H1 (cell line): ENCODE results near the gene JMJD8. TPM values are rescaled to one million over a fixed set of nuclear protein-coding genes. Genes with fewer than 3 reads are reported as not detected.

Source experiments
- CTCF ChIA-PET: fragments of 300-600 bp; sonication (Branson Sonifier 250); formaldehyde crosslinking; loops from one replicate; lab custom pipeline; 2021; ENCODE audit not compliant: partially characterized antibody; lab: Charles Lee
- POLR2A ChIA-PET: fragments of 300-600 bp; sonication (Branson Sonifier 250); formaldehyde crosslinking; loops from one replicate; lab custom pipeline; 2021; ENCODE audit warnings: inconsistent platforms; ENCODE audit not compliant: partially characterized antibody; lab: Charles Lee
- DNase-seq, 2 experiments: peaks; one replicate each; pipeline versions ENCODE4 v3.0.0 to v3.0.0-alpha.2; 2010 to 2022; ENCODE audit warnings: low spot score in 2 of 2, low read depth in 1 of 2, mixed read lengths in 1 of 2
- FAIRE-seq: peaks from 2 replicates; lab custom pipeline; 2011; peaks lifted over from hg19 to GRCh38; lab: Jason Lieb, UNC
- H2AFZ ChIP-seq: 2 replicates; pipeline ENCODE4 v1.8.1; 2012; ENCODE audit warnings: low read length, inconsistent platforms
- H2AK5ac ChIP-seq: 2 replicates; pipeline ENCODE4 v1.6.1; 2013; ENCODE audit warnings: low read depth, low read length
- H2BK120ac ChIP-seq: replicated peaks from 2 replicates; pipeline ENCODE3; 2013; ENCODE audit warnings: low read depth, low read length, inconsistent platforms
- H2BK12ac ChIP-seq: 2 replicates; pipeline ENCODE4 v1.6.1; 2013; ENCODE audit warnings: low read depth, low read length
- H2BK15ac ChIP-seq: 2 replicates; pipeline ENCODE4 v1.6.1; 2013; ENCODE audit warnings: low read length
- H2BK20ac ChIP-seq: 2 replicates; pipeline ENCODE4 v1.6.1; 2013; ENCODE audit warnings: low read length
- H2BK5ac ChIP-seq: 2 replicates; pipeline ENCODE4 v1.6.1; 2013; ENCODE audit warnings: low read depth, low read length
- H3K14ac ChIP-seq: 2 replicates; pipeline ENCODE4 v1.6.1; 2013; ENCODE audit warnings: inconsistent platforms; ENCODE audit not compliant: insufficient read length
- H3K18ac ChIP-seq: 2 replicates; pipeline ENCODE4 v1.6.1; 2013; ENCODE audit warnings: low read length; ENCODE audit errors: extremely low read depth
- H3K23ac ChIP-seq: 2 replicates; pipeline ENCODE4 v1.6.1; 2013; ENCODE audit warnings: inconsistent platforms; ENCODE audit not compliant: insufficient read length
- H3K23me2 ChIP-seq: 2 replicates; pipeline ENCODE4 v1.6.1; 2013; ENCODE audit warnings: low read depth, low read length
- H3K27ac ChIP-seq: 2 replicates; pipeline ENCODE4 v1.6.1; 2011; ENCODE audit warnings: low read depth, low read length, inconsistent platforms
- H3K27me3 ChIP-seq, 4 experiments: replicated peaks in 1 of 4; 1 replicate in 1 of 4; 2 replicates in 3 of 4; pipeline versions ENCODE4 v1.6.1 to v1.8.1; 2011 to 2013; ENCODE audit warnings: low read length in 3 of 4, mild to moderate bottlenecking in 3 of 4, inconsistent platforms in 2 of 4, mixed read lengths in 2 of 4, moderate library complexity in 1 of 4; ENCODE audit not compliant: control insufficient read depth in 3 of 4, insufficient read depth in 3 of 4; ENCODE audit errors: extremely low read depth in 1 of 4
- H3K36me3 ChIP-seq, 4 experiments: 2 replicates each; pipeline versions ENCODE4 v1.6.1 to v1.8.1; 2011 to 2013; ENCODE audit warnings: mild to moderate bottlenecking in 4 of 4, low read length in 3 of 4, moderate library complexity in 2 of 4, control low read depth in 1 of 4, inconsistent platforms in 1 of 4; ENCODE audit not compliant: insufficient read depth in 4 of 4, control insufficient read depth in 2 of 4
- H3K4ac ChIP-seq: replicated peaks from 2 replicates; pipeline ENCODE3; 2013; ENCODE audit warnings: low read length, low read depth, mixed read lengths, inconsistent platforms; ENCODE audit not compliant: insufficient read length
- H3K4me1 ChIP-seq, 4 experiments: replicated peaks in 1 of 4; 1 replicate in 1 of 4; 2 replicates in 3 of 4; pipeline versions ENCODE4 v1.6.1 to v1.8.1; 2011 to 2013; ENCODE audit warnings: low read length in 3 of 4, inconsistent platforms in 2 of 4, mixed read lengths in 1 of 4; ENCODE audit not compliant: insufficient read depth in 4 of 4, control insufficient read depth in 3 of 4
- H3K4me2 ChIP-seq, 2 experiments: 2 replicates each; pipeline versions ENCODE4 v1.6.1 to v1.8.1; 2011 to 2013; ENCODE audit warnings: low read depth in 2 of 2, low read length in 2 of 2, control low read depth in 1 of 2, inconsistent platforms in 1 of 2, mild to moderate bottlenecking in 1 of 2; ENCODE audit not compliant: insufficient read depth in 1 of 2
- H3K4me3 ChIP-seq, 4 experiments: fragments of 200-600, 300-600 bp in 1 of 4; sonication (generic), shearing (Covaris generic), sonication (Bioruptor Twin) in 1 of 4; 2 replicates each; pipeline versions ENCODE4 v1.5.1 to v1.8.1; 2011 to 2016; ENCODE audit warnings: low read length in 4 of 4, low read depth in 3 of 4, control low read depth in 2 of 4, inconsistent platforms in 2 of 4, mild to moderate bottlenecking in 2 of 4, mixed read lengths in 1 of 4, moderate library complexity in 1 of 4; ENCODE audit not compliant: insufficient read depth in 2 of 4; ENCODE audit errors: extremely low read depth in 1 of 4
- H3K56ac ChIP-seq: replicated peaks from 2 replicates; pipeline ENCODE3; 2013; ENCODE audit warnings: low read depth, mild to moderate bottlenecking, mixed read lengths, low read length, inconsistent platforms; ENCODE audit not compliant: insufficient read length
- H3K79me1 ChIP-seq: 2 replicates; pipeline ENCODE4 v1.6.1; 2013; ENCODE audit warnings: low read depth, low read length, control low read depth
- H3K79me2 ChIP-seq, 2 experiments: 2 replicates each; pipeline versions ENCODE4 v1.6.1 to v1.8.1; 2012 to 2013; ENCODE audit warnings: low read length in 2 of 2, mild to moderate bottlenecking in 2 of 2, inconsistent platforms in 1 of 2; ENCODE audit not compliant: insufficient read depth in 2 of 2, control insufficient read depth in 1 of 2
- H3K9ac ChIP-seq, 4 experiments: replicated peaks in 1 of 4; 1 replicate in 1 of 4; 2 replicates in 3 of 4; pipeline versions ENCODE4 v1.6.1 to v1.8.1; 2011 to 2013; ENCODE audit warnings: low read depth in 3 of 4, low read length in 3 of 4, control low read depth in 2 of 4, mild to moderate bottlenecking in 2 of 4, moderate library complexity in 2 of 4, inconsistent platforms in 1 of 4; ENCODE audit errors: extremely low read depth in 1 of 4
- H3K9me3 ChIP-seq, 2 experiments: 2 replicates each; pipeline versions ENCODE4 v1.6.1 to v1.8.1; 2012 to 2013; ENCODE audit warnings: mild to moderate bottlenecking in 2 of 2, moderate library complexity in 2 of 2, control low read depth in 1 of 2, inconsistent platforms in 1 of 2, low read depth in 1 of 2, low read length in 1 of 2, mixed read lengths in 1 of 2; ENCODE audit not compliant: insufficient read depth in 2 of 2
- H4K20me1 ChIP-seq, 2 experiments: replicated peaks in 1 of 2; 2 replicates each; pipeline versions ENCODE3 to v1.8.1; 2011 to 2013; ENCODE audit warnings: inconsistent platforms in 2 of 2, low read length in 2 of 2, mild to moderate bottlenecking in 1 of 2; ENCODE audit not compliant: insufficient read depth in 2 of 2, control insufficient read depth in 1 of 2
- H4K5ac ChIP-seq: 2 replicates; pipeline ENCODE4 v1.6.1; 2013; ENCODE audit warnings: low read length, low read depth, mixed read lengths, inconsistent platforms; ENCODE audit not compliant: insufficient read length
- H4K8ac ChIP-seq: 2 replicates; pipeline ENCODE4 v1.8.0; 2013; ENCODE audit warnings: mild to moderate bottlenecking, moderate library complexity, low read length, inconsistent platforms; ENCODE audit not compliant: insufficient read depth; ENCODE audit errors: extremely low read depth
- H4K91ac ChIP-seq: replicated peaks from 2 replicates; pipeline ENCODE3; 2013; ENCODE audit warnings: low read length, mixed read lengths, inconsistent platforms; ENCODE audit not compliant: insufficient read length
- CEBPB ChIP-seq: IDR thresholded peaks from 2 replicates; pipeline ENCODE4 v1.6.1; 2012; ENCODE audit warnings: low read depth, low read length
- EGR1 ChIP-seq: IDR thresholded peaks from 2 replicates; pipeline ENCODE4 v1.6.1; 2011; ENCODE audit warnings: low read depth, low read length, borderline replicate concordance
- FOSL1 ChIP-seq: IDR thresholded peaks from 2 replicates; pipeline ENCODE4 v1.6.1; 2011; ENCODE audit warnings: mild to moderate bottlenecking, low read depth, low read length, moderate library complexity; ENCODE audit not compliant: insufficient read depth
- KDM1A ChIP-seq: fragments of 200-600, 300-600 bp; sonication (generic); IDR thresholded peaks from 2 replicates; pipeline ENCODE4 v1.7.1; 2016; ENCODE audit warnings: mild to moderate bottlenecking, low read length, borderline replicate concordance
- NANOG ChIP-seq: IDR thresholded peaks from 2 replicates; pipeline ENCODE4 v1.6.1; 2011; ENCODE audit warnings: low read length, low read depth, mild to moderate bottlenecking, inconsistent platforms; ENCODE audit not compliant: insufficient read depth, poor library complexity, severe bottlenecking
- PHF8 ChIP-seq: fragments of 200-600 bp; sonication (generic); conservative IDR thresholded peaks from 2 replicates; pipeline ENCODE4 v1.7.1; 2012; ENCODE audit warnings: low read depth, mild to moderate bottlenecking, inconsistent platforms, low read length, moderate library complexity
- SP4 ChIP-seq: IDR thresholded peaks from 2 replicates; pipeline ENCODE4 v1.6.1; 2012; ENCODE audit warnings: low read length, inconsistent platforms
- SUZ12 ChIP-seq: fragments of 200-600 bp; sonication (generic); IDR thresholded peaks from 2 replicates; pipeline ENCODE4 v1.6.1; 2012; ENCODE audit warnings: mild to moderate bottlenecking, inconsistent platforms, low read length, moderate library complexity, mixed read lengths
- WGBS, 2 experiments: shearing (Covaris generic) in 1 of 2; methylation state at CpG; one replicate each; pipeline versions ENCODE4 v1.1.6 to v1.1.7; 2013 to 2015; ENCODE audit warnings: low lambda C conversion rate in 2 of 2, mixed read lengths in 2 of 2, inconsistent platforms in 1 of 2, low coverage in 1 of 2, missing lambda C conversion rate in 1 of 2; ENCODE audit not compliant: insufficient replicate concordance in 2 of 2, insufficient coverage in 1 of 2, insufficient read length in 1 of 2; ENCODE audit errors: extremely low coverage in 1 of 2, missing lambda C conversion rate in 1 of 2; 5-methylcytosine and 5-hydroxymethylcytosine counted together
- polyA plus RNA-seq, 7 experiments: library from polyadenylated mRNA; depleted of rRNA in 3 of 7; stranded (reverse) in 5 of 7; unstranded in 2 of 7; fragments of >200 nt in 5 of 7; fragments of 200-250 nt in 2 of 7; gene quantifications; 1 replicate in 5 of 7; 2 replicates in 1 of 7; 4 replicates in 1 of 7; pipeline versions ENCODE4 v1.2.1 to v1.2.3, GENCODE V29; 2011 to 2013; ENCODE audit warnings: missing spikeins in 2 of 7, mixed read lengths in 2 of 7
- total RNA-seq: library from RNA; stranded (reverse); fragmentation: NEBNext Ultra II Directional; extraction: Animal tissue kit (Norgen Biotek cat#: 25700); gene quantifications from 2 replicates; pipeline ENCODE4 v1.2.1, GENCODE V29; 2021
- TF ChIP-seq, protein P1 (sequence below): IDR thresholded peaks from 2 replicates; pipeline ENCODE4 v1.6.1; 2012; ENCODE audit warnings: low read length, inconsistent platforms

JMJD8 gene
- total and polyA plus RNA-seq, 2 of the 8 experiments (the other 6 are each of a cell fraction or from before 2014, with no cell fraction given) = 46.4 to 87.4 TPM

DNA sequence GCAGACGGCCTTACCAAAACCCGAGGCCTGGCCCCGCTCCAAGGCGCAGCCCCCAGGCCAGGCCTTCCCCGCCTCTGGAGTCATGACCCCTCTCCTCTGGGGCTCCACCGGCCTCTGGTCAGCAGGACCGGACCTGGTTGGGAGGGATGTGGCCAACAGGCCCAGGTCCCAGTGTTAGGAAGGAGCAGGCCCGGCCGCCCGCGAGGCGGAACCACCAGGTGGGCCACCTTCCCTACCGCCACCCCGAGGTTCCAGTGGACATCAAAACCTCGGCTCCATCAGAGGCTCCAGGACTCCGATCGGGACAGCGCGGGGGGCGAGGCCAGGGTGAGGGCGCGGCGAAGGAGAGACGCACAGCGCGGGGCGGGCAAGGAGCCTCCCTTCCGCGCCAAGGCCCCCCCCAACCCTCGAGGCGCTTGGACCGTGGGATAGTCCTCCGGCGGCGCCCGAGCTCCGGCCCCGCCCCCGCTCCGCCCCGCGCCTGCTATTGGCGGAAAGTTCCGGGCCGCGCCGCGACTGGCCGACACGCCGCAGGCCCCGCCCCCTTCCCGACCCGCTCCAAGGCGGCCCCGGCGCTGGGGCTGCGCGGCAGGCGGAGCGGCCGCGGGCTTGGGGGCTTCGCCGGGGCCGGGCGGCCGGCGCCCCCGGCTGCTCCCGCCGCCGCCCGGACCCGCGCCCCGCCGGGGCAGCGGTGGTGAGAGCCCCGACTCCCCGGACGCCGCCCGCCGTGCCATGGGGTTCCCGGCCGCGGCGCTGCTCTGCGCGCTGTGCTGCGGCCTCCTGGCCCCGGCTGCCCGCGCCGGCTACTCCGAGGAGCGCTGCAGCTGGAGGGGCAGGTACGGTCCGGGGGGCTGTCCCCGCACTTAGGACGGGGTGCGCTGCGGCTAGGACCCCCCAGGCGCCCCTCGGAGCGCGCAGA, 30.7 kb upstream of the JMJD8 start, which contains the start of gene METRN:
Gene METRN, plus strand, starts transcription at position 561 of the 919 bp plus-strand sequence. Its CDS starts 172 bp downstream, at position 733.
- FAIRE-seq (no peak), DNase-seq (peak in 1 of 2 experiments; percentile 95)
- Histone ChIP-seq H2BK5ac (no peak within 1 kb of the TSS; the same call in 1 of the 2 replicates), H3K23ac (no peak within 1 kb of the TSS), H4K20me1 (peaks cover 2 to 8% of the 10 kb centered on the region in 2 experiments), H2BK12ac (no peak within 1 kb of the TSS), H2BK20ac (no peak within 1 kb of the TSS), H2AK5ac (peak within 1 kb of the TSS; percentile 75; the same call in 1 of the 2 replicates), H4K5ac (no peak within 1 kb of the TSS), H3K4me2 (peak within 1 kb of the TSS; percentile 53 to 83), H3K27ac (no peak within 1 kb of the TSS), H3K4me3 (peak within 1 kb of the TSS; percentile 41 to 74 (median 44); a peak in 7 of 8 replicates), H3K18ac (peak within 1 kb of the TSS; percentile 48), H3K4ac (no peak within 1 kb of the TSS), H3K9ac (peak within 1 kb of the TSS in 1 of 4 experiments; percentile 54; a peak in 2 of 7 replicates), H3K79me1 (no peaks in the 10 kb centered on the region), H4K8ac (peak within 1 kb of the TSS; percentile 75), H2BK15ac (no peak within 1 kb of the TSS), H3K27me3 (peaks cover 0 to 51% (median 27%) of the 10 kb centered on the region in 4 experiments; a peak in 6 of 7 replicates), H3K56ac (no peak within 1 kb of the TSS), H2BK120ac (no peak within 1 kb of the TSS), H3K14ac (no peak within 1 kb of the TSS), H4K91ac (no peak within 1 kb of the TSS), H3K9me3 (no peaks in the 10 kb centered on the region), H2AFZ (no peak within 1 kb of the TSS), H3K23me2 (peaks cover 11% of the 10 kb centered on the region; the same call in 1 of the 2 replicates), H3K4me1 (peaks cover 0 to 23% (median 16%) of the 10 kb centered on the region in 4 experiments; a peak in 5 of 7 replicates), H3K79me2 (no peaks in the 10 kb centered on the region), H3K36me3 (no peaks in the 10 kb centered on the region)
- WGBS, 2 experiments = 11% methylated on average over 45 of the region's 108 CpGs; no CpG with 5 or more reads in 1 of the 2 experiments
- ChIA-PET CTCF (interaction anchor here (0.8 to 33.4 kb wide), 9 partner anchors 7 to 167 kb away, joined by 3 to 977 read pairs (median 9); partner anchors contain the start of genes ANTKMT, CCDC78, CHTF18 and CIAO3), POLR2A (interaction anchor here (0.8 to 20.9 kb wide), 11 partner anchors 12 to 86 kb away, joined by 3 to 353 read pairs (median 7); partner anchors contain the start of genes ANTKMT, CCDC78, GNG13 and HAGHL)
- no peak for TF ChIP-seq PHF8
- no peak for TF ChIP-seq SP4
- TF ChIP-seq, protein P1, sequence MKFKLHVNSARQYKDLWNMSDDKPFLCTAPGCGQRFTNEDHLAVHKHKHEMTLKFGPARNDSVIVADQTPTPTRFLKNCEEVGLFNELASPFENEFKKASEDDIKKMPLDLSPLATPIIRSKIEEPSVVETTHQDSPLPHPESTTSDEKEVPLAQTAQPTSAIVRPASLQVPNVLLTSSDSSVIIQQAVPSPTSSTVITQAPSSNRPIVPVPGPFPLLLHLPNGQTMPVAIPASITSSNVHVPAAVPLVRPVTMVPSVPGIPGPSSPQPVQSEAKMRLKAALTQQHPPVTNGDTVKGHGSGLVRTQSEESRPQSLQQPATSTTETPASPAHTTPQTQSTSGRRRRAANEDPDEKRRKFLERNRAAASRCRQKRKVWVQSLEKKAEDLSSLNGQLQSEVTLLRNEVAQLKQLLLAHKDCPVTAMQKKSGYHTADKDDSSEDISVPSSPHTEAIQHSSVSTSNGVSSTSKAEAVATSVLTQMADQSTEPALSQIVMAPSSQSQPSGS = no peak
- TF ChIP-seq FOSL1 = no peak
- TF ChIP-seq KDM1A = no peak
- TF ChIP-seq SUZ12 = no peak
- TF ChIP-seq EGR1 = no peak; the same call in 1 of the 2 replicates
- no peak for TF ChIP-seq CEBPB
- TF ChIP-seq NANOG = no peak
